GM18498 (cell line): Measurements from ENCODE around the gene PDE4D.

ENCODE experiments used
- ATAC-seq: cut with Tn5 transposase; IDR thresholded peaks from one replicate; pipeline ENCODE4 v1.9.1; 2021; ENCODE audit warnings: mild to moderate bottlenecking, moderate library complexity; ENCODE audit not compliant: unreplicated experiment

The PDE4D gene

DNA sequence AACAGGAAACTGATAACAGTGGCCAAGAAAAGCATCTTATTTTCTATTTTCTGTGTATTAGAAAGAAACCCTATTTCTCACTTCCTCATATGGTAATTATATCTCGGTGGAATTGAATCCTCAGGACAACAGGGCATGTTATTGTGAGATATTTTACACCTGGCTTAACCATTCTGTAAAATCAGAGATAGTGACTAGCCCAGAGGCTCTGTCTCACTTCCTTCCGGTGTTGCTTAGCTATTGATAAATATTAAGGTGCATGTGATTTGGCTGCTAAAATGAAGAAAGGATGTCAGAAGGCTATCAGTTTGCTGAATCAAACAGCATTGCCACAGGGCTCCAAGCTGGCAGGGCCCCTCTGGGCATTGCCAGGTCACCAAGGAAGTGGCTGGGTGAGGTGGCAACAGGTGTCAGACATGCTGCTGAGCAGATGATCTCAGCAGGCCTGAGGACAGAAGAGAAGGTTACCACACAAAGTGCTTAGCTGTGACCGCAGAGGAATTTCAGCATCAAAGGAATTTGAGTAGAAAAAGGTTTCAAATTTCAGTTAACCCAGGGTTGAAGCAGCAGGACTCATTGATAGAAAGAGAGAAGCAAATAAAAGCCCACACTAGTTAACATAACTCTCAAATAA, 330.7 kb downstream of the PDE4D start:
- peak; percentile 91 for ATAC-seq

GRCh38 chr5:59560553-59560952, 333.0 kb downstream of the PDE4D start:
- ATAC-seq = no peak

GRCh38 chr5:59559847-59560246, 333.7 kb downstream of the PDE4D start:
- ATAC-seq = no peak

DNA sequence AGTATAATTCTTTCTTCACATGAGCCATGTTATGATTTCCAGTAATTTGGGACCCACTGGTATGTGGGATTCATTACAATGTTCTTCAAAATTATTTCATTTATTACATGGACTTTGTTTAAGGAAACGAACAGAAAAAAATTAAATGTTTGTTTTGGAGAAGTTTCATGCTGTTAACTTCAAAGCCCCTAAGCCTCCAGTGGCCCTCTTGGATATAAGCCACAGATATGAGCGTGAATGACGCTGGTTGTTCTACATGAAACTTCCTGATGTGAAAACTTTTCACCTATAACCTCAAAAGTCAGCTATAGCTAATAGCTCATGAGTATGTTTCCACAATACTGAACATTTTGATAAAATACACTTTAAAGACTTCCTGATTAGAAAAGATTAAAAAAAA, 334.2 kb downstream of the PDE4D start:
- no peak for ATAC-seq

GRCh38 chr5:59558501-59558900, 335.0 kb downstream of the PDE4D start:
- ATAC-seq = no peak

- ATAC-seq = no peak
Measured at GRCh38 chr5:59557572-59557971, 336.0 kb downstream of the PDE4D start.

- no peak for ATAC-seq
Measured at GRCh38 chr5:59555596-59555995, 337.9 kb downstream of the PDE4D start.

DNA sequence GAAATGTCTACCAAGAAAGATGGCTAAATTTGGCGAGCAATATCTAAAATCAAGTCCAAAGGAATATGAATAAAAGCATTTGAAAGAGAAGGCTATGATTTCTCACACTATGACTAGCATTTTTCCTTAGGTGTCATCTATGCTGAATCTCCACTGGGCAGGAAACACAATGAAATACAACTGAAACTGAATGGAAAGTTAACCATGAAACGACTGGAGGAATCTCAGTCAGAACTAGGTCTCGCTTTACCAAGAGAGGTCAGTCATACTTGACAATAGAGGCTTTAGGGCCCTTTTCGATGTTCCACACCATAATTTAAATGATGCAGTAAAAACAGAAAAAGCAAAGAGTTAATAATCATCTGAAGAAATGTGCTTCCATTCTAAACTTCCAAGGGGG, 339.0 kb downstream of the PDE4D start:
- ATAC-seq = no peak

DNA sequence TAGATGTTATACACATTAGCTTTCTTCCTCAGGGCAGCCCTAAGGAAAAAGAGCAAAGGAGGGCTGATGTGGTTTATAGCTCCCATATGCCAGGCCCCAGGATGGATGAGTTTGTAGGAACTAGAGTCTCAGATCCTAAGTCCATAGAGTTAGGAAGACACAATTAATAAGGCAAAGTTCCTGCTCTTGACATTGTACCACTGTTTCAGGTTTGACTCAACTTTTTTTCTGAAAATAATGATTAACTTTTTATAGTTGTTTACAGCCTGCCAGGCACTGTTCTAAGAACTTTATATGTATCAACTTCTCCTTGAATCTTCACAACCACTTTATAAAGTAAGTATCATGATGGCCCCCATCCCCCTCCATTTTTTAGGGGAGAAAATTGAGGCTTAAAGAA, 339.5 kb downstream of the PDE4D start:
- ATAC-seq = no peak

DNA sequence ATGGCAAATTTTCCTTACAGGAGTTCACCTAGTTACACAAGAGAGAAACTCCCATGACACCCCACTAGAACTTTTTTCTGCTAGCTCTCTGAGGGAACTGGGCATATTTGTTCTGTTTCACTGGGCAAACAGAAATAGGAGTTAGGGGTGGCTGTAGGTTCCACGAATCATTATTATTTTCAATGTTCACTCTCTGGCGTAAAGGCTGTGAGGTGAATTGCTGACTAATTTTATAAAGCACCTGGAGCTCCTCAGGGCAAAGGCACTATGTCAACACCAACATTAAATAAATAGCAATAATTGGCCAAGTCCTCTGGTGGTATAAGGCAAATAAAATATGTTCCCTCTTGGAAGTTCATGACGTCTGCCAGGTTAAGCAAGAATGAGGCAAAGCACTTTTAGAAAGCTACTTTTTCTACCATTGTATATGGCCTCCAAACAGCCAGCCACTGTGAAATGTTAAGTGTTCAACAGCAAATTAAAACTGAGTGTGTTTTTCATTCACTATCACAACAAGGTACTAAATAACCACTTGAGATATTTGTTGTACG, 344.6 kb downstream of the PDE4D start:
- no peak for ATAC-seq

DNA sequence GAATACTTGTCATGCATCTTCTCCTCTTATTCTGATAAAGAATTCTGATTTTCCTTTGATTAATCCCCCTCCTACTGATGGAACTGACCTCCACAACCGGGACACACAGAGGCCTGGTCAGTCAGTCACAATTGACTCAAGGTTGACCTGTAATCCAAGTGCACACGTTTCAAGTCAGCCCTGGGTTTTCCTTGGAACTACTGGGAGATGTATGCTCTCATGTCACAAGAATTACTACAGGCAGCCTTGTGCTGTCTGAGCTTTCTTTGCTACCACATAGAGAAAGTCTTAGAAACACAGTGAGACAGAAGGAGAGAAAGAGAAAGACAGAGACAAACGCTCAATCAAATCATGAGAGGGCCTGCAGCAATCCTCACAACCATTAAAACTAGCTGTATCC, 345.8 kb downstream of the PDE4D start:
- ATAC-seq = no peak

GRCh38 chr5:59544573-59544972, 349.0 kb downstream of the PDE4D start:
- ATAC-seq = no peak

- ATAC-seq = no peak
Measured at GRCh38 chr5:59543821-59544442, 349.6 kb downstream of the PDE4D start.

DNA sequence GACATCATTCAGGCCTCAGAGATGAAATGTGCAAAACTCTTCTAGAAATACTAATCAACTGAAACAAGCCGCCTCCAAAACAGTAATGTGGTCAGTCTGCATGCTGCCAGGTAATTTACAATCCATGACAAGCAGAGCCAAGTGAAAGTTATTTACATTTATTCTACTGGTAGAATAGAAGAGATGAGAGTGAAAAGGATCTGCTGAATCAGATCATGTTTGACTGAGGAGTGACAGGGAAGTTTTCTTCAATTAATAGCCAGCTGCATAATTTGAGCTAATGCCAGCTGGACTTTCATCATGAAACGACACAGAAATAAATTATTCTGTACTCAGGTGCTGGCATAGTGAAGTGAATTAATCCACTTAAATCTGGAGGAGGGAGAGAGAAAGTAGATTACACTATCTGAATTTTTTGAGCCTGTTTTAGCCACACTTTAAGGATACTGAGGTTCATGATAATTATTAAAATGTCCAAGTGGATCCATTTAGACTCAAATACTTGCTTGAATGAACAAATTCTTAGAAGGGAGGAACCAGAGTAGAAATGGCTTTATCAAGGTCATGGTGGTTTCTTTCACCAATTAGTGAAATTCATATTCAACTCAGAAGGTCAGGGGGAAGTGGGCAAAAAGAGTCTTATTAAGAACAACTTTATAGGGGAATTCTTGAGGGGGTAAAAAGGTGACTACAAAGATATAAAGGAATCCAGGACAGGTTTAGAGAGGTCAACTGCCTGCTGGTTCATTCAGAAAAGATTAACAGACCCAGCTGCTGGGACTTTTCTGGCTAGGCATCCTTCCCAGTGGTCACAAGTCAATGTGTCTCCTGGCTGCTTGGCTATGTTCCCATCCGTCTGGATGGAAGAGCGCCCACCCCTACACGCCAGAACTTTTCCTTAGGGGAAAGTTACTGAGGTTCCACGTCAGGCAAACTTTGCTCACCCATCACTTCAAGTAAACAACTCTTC, 350.4 kb downstream of the PDE4D start:
- ATAC-seq = no peak

DNA sequence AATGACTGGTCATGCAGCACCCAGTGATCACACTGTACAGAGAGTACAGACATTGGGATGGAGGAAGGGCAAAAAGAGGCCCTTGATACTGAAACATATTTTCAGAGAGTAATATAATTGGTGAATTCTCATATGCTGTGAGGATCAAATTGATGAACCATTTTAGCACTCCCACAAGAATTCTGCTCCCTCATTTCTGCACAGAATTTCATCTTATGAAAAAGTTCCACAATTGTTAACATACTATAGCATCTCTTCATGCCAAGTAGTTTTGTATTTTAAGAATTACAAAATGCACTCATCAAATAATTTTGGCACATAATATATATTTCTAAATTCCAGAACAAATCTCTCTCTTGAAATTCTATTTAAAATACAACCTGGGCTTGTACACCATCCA, 351.2 kb downstream of the PDE4D start:
- ATAC-seq = no peak

- no peak for ATAC-seq
Measured at GRCh38 chr5:59540366-59540765, 353.2 kb downstream of the PDE4D start.

- no peak for ATAC-seq
Measured at GRCh38 chr5:59538750-59539121, 354.8 kb downstream of the PDE4D start.

DNA sequence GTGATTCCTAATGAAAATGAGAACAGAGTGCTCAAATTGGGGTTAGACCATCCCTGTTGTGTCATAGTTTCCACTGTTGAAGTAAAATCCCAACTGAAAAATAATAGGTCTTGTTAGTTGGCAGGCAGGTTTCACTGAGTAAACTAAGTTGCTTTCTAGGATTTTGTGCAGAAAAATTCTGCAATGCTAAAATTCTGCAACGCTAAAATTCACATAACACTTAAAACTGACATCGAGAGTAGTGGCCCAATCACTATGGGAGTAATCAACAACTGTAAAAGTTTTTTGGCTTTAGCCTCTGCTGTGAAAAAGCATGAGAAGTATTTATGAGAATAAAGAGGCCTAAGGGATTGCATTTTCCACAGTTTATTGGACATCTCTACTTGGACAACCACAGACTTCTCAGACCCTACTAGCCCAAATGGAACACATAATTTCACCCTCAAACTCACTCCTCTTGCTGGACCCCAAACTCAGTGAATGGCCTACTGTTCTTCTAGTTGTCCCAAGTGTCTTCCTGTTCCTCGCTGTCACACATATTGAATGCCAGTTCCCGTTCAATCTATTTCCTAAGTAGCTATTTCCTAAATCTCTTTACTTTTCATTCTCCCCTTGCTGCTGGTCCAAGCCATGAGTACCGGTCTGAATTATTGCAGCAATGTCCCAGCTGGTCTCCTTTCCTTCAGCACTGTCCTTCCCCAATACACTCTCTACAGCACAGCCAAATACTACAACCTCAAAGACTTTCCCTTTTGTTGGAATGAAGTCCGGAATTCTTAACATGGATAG, 355.4 kb downstream of the PDE4D start:
- ATAC-seq = no peak

- ATAC-seq = no peak
Measured at GRCh38 chr5:59536875-59537274, 356.7 kb downstream of the PDE4D start.

GRCh38 chr5:59535561-59535960, 358.0 kb downstream of the PDE4D start:
- no peak for ATAC-seq

DNA sequence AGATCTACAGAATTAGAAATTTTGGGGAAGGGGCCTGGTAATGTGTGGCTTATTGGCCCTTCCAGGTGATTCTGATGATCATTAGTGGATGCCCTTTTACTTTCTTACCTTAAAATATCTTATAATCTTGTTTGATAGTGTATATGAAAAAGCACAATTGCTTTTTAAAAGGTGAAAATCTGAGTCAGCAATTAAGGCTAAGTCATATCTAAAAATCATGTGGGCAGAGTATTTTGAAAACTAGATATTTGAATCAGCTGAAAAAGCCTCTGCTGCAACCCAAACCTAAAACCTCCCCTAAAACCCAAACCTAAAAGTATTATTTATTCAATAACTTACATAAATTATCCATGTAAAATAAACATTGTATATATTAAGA, 359.8 kb downstream of the PDE4D start:
- no peak for ATAC-seq
